HL-60/S4 treated with phorbol 12-myristate 13-acetate at 8.2 ng/mL for 4 days and 3 days (cell line): Measurements from ENCODE around the gene IRF6.

Source experiments
- in situ Hi-C: fragments of 300-500 bp; cut with MboI; formaldehyde crosslinking; loops from 2 replicates; pipeline ENCODE4 v1.15.0; 2022; ENCODE audit warnings: low sequenced_read_pairs

IRF6 gene

DNA sequence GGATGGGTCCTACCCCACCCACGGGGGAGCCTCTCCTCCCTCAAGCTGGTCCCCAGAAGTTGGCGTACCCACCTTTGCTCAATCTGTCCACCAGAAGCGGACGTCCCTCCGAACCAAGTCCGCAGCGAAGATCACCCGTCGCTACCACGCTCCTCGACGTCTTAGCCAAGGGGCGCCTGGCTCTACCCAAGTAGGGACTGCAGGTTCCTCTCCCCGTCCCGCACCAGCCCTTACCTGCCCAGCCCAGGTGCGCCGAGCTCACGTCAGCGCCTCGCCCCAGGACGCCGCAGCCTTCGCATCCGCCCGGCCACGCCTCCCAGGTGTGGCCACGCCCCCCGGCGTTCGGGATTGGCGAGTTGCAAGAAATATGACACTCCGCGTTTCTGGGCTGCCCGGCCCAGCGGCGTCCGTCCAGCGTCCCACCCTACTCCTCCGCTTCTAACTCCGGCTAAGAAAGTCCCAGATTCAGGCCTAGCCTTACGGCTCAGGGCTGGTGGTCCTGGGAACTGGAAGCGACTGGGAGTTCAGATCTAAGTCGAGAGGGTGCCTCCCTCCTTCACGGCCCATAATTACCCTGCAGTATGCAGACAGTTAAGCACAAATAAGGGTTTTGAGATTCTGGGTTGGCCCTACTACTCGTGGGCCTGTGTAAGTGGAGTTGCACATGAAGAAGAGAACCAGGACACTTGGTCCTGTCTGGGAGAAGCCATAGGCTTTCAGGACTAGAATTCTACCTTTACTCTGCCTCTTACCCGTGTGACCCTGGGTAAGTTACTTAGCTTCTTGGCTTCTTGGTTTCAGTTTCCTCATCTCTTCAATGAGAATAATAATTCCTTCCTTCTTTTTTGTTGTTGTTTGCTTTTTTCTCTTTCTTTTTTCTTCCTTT, at the start of gene IRF6:
Gene IRF6 (minus strand): TSS at position 268 of the 886 bp plus-strand sequence. CDS start 4,729 bp downstream, outside the sequence.
- in situ Hi-C loops: no loop called here

DNA sequence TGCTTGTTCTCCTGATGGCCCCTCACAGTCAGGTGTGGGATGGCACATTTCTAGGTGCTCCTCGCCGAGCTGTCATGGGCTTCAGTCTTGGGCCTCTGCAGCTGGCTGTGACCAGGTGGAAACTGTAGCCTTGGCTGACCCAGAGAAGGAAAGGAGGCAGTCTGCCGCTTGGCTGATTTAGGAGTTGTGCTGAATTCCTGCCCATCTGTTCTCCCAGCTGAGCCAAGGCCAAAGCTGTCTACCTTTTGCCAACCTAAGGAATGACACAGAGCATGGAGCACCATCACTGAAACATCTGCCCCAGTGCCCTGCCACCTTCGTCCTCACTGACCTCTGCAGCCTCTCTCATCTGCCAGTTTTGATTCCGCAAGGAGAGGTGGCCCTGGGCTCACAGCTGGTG, 49.7 kb upstream of the IRF6 start:
- in situ Hi-C loops: no loop called here

DNA sequence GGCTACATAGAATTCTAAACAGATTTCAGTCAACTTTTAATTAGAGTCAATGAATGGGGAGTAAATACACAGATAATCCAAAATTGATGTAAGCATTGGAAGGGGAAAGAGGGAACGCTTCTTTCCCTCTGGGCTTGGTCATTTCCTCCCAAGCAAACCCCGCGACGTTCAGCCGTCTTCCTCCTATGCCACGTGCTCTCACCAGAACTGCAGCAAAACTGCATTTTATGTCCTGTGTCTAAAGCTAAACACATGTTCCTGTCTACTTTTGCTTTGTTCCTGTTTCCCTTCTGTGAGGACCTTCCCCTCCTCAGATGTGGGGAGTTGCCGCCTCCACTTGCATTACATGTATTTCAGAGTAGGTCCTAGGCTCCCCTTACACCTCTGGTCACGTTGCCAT, 49.1 kb upstream of the IRF6 start:
- in situ Hi-C loops: no loop called here

DNA sequence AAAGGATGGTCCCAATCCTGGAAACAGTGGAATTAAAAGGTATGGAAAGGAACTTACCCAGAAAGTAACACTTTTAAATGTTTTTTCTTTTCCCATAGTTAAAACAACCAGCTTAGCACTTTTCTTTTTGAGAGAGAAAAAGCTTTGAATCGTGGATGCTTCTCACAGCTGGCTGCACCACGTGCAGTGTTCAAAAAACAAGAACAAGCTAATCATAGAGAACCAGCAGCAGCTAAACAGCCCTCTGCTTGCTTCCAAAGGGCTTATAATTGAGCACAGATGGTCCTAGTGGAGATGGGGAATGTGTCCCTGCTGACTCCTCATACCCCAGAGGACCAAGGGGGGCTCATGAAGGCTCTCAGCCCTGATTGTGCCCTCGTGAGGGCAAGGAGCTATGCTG, 48.3 kb upstream of the IRF6 start:
- in situ Hi-C loops: no loop called here

DNA sequence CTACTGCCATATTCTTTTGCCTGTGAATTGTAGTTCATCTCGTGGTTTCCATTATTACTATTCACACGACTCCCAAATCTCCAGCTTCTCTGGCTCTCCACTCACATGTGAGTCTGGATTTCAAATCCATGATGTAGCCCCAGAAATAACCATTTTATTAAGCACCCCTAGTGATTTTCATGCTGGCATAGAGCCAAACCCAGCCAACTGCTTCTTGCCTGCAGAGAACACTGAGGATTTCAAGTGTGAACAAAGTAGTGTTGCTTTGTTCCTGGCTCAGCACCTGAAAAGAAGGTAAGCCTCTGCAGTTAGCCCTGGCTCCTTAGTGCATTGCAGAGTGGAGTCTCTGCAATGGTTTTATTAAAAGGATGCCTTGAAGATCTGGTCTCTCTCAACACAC, 47.7 kb upstream of the IRF6 start:
- in situ Hi-C loops: no loop called here

- in situ Hi-C loops: no loop called here
Measured at GRCh38 chr1:209850342-209850979, 44.5 kb upstream of the IRF6 start.

DNA sequence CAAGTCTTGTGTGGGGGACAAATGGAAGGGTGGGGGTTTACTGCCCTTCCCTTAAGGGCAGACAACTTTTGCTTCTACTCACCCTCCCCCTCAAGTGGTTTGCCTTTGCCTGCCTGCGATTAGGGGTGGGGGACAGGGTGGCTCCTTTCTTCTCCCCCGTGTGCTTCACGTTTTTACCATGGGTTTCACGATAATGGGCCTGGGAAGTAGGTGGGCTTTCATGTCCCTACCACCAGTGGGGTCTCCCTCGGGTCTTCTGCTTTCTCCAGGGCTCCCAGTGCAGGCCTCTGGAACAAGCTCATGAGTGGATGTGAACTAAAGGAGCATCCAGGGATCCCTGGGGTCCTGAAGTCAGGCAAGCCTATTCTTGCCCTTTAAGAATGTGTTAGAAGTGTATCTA, 43.4 kb upstream of the IRF6 start:
- in situ Hi-C loops: no loop called here

- in situ Hi-C loops: no loop called here
Measured at GRCh38 chr1:209845408-209845725, 39.4 kb upstream of the IRF6 start.

GRCh38 chr1:209844695-209845407, 38.9 kb upstream of the IRF6 start:
- in situ Hi-C loops: no loop called here

- in situ Hi-C loops: no loop called here
Measured at GRCh38 chr1:209840611-209841010, 34.7 kb upstream of the IRF6 start.

DNA sequence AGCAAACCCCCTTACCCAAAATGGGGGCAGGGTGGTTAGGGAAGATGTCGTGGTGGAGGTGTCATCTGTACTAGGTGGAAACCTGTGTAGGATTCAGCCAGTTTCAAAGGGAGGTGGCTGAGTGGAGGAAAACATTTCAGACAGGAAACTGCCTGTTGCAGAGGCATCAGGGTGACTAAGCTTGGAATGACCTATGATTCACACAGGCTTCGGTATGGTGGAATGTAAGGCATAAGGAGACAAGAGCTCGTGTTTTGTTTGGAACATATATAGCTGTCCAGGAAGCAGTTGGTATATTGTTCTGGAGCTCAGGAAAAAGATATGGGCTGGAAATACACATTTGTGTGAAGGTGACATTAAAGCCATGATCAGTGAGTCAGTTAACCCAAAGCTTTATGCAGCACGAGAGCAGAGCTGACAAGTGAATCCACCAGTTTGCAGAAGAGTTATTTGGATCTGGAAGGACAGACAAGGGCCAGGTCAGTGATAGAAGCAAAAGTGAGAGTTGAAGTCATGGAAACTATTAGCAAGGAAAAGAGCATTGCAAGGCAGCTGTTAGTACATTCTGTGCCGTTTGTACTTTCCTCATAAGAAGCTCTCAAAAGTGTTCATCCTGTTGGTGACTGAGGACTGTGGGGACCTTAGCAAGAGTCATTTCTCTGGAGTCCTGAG, 34.1 kb upstream of the IRF6 start:
- in situ Hi-C loops: no loop called here

GRCh38 chr1:209838537-209838936, 32.6 kb upstream of the IRF6 start:
- in situ Hi-C loops: no loop called here

GRCh38 chr1:209837671-209838070, 31.7 kb upstream of the IRF6 start:
- in situ Hi-C loops: no loop called here

DNA sequence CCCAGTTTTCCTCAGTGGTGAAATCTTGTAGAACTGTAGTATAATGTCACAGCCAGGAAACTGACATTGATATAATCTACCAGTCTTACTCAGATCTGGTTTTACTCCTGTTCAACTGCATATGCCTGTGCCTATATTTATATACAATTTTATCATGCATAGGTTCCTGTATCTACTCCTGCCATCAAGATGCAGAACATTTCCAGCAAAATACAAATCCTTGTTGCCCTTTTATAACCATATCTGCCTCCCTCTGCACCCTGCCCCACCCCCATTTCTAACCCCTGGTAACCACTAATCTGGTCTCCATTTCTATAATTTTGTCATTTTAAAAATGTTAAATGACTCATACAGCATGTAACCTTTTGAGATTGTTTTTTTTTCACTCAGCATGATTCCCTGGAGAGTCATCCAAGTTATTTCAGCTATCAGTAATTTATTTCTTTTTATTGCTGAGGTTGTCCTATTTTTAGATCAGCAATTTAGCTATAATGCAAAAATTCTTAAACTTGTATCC, 29.9 kb upstream of the IRF6 start:
- in situ Hi-C loops: no loop called here

DNA sequence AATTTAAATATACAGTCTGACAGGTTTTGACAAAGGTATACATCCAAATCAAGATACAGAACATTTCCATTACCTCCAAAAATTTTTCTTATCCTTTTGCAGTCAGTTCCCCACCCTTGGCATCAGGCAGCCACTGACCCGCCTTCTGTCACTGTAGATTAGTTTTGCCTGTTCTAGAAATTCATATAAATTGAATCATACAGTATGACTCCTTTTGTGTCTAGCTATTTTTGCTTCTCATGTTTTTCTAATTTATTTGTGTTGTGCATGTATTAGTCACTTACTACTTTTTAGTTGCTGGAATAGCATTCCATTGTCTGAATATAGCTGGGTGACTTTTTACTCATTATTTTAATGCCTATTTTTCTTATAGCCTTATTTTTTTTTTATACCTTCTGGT, 25.7 kb upstream of the IRF6 start:
- in situ Hi-C loops: no loop called here

GRCh38 chr1:209830722-209831121, 24.8 kb upstream of the IRF6 start:
- in situ Hi-C loops: no loop called here

DNA sequence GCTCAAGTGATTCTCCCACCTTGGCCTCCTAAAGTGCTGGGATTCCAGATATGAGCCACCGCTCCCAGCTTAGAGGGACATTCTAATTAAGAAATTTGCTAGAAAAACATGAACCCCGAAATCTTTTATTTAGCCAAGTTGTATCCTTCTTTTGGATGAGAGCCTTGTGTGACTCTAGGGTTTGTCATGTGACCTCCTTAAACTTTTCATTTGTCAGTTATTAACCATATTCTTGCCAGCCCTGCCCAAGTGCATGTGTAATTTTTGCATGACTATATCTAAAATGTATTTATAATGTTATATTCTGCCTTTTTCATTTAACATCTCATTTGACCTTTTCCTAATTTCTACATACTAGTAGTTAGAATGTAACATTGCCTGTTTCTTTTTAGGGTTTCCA, 23.8 kb upstream of the IRF6 start:
- in situ Hi-C loops: no loop called here

DNA sequence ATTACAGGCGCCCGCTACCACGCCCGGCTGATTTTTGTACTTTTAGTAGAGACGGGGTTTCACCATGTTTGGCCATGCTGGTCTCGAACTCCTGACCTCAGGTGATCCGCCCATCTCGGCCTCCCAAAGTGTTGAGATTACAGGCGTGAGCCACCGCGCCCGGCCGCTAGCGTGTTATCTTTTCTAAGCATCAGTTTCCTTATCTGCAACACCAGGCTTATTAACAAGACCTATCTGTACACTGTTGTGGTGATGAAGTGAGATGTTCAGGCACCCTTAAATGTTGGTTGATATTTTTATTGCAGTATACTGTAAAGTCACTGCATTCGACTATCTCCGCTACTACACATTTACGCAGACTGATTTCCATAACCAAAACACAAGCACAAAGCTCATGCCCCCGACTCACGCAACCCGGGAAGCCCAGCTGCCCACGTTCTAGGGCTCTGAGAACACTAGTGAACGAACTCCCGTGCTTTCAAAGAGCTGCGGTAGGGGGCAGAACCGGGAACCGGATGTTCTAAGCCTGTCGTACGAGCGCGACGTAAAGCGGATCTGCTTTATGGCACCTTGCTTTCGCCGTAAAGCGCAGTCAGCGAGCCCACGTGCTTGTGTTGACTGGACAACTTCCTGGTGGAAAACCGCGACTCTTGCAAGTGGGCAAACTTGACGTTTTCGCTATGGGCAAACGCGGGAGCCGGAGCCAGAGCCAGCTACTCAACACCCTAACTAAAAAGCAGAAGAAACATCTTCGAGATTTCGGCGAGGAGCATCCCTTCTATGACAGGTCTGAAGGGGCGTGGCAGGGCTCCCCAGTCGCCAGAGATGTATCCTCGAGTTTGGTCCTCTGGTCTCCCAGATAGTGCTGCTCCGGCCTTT, 21.7 kb upstream of the IRF6 start, which contains the start of gene UTP25:
Gene UTP25 (plus strand): TSS at position 589 of the 879 bp plus-strand sequence. CDS start 92 bp downstream, at position 681.
- in situ Hi-C loops: no loop called here

GRCh38 chr1:209825591-209826434, 19.9 kb upstream of the IRF6 start:
- in situ Hi-C loops: no loop called here
